GM19397 (cell line): ENCODE measurements around the gene GNAS.
A peak's percentile ranks its signal among the peaks of the same experiment; 100 is the strongest.

Experiments used
- ATAC-seq: cut with Tn5 transposase; IDR thresholded peaks from one replicate; pipeline ENCODE4 v1.9.1; 2021; ENCODE audit warnings: mild to moderate bottlenecking, moderate library complexity; ENCODE audit not compliant: unreplicated experiment

GNAS gene

DNA sequence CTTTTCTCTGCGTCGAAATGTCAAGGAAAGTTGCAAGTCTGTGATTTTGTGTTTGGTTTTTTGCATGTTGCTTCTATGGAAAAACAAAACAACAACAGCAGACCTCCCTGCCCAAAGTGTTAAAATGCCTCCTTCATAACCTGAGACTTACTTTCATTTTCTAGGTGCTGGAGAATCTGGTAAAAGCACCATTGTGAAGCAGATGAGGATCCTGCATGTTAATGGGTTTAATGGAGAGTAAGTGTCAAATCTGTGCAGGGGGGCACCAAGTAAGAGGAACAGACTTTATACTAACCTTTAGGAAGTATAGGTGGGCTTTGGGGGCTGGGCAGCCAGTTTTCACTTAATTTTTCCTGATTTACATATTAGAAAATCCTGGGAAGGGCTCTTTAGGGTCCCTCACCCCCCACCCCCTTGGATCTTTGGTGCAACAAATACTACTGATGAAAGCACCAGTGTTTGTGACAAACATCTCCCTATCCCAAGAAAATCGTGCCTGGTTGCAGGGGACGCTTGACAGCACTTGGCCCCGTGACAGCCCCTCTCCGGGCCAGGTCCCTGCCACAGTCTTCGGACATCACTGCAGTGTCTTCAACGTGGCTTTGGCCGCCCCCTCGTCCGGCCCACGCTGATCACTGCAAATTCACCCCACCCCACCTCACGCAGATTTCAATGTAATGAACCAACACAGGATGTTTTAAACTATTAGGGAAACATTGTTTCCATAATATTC, 43.1 kb downstream of the GNAS start:
- no peak for ATAC-seq

DNA sequence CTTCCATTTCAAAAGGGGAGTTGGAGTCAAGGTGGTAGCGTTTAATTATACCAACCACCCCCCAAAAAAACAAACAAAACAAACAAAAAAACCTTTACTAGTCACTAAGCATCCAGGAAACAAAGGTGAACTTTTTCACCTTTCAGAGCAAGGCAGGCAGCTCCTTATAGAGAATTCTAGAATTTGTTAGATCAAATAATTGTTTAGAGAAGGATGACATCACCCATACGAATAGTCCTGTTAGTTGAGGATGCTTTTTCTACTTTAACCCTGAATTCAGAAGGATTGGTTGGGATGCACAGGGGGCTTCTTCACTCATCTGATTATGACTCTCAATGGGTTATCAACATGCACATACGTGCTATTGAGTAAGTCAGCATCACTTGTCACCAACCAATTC, 44.3 kb downstream of the GNAS start:
- ATAC-seq = no peak

DNA sequence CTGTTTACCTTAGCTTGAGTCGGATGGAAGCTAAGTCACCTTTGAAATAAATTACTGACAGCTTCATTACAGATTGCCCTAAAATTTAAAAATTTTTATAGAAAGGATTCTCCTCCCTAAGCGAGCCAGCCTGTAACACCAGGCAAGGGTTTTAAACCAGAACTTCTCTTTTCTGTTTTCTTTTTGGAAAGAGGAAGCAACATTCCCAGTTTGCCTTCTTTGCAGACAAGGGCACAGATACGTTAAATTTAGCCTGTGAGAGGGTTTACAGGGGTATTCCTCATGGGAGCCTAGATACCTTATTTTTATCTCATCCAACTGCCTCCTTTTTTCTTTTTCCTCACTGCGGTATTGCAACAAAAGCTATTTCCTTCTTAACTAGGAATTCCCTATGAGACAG, 45.0 kb downstream of the GNAS start:
- no peak for ATAC-seq

DNA sequence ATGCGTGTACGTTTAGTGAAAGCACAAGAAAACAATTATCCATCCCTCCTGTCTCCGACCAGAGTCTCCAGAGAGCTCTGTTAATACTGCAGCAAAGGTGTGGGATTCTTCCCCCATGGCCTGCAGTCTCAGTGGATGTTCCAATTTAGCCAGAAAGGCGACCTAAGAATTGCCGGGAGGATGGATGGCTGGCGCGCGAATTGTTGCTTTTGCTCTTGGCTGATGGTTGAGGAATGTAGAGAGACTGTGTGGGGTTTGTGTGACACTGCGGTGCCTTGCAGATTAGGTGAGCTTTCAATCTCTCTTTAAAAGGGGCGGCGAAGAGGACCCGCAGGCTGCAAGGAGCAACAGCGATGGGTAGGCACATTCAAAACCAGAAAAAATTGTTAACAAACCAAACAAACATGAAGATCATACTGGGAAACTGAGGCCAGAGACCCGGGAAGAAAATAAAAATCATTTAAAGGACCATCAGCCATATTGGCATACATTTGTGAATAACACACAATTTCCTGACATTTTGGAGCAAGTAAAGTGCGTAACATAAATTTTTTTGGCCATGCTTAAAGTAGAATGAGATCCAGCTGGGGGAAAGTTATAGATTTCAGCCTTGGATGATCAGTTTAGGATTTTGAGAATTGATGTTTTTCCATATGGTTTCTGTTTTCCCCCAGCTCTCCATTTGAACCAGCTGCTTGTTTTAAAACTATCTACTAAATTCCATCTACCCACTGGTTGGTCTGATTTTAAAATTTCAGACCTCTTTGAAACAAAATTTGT, 46.3 kb downstream of the GNAS start:
- no peak for ATAC-seq

DNA sequence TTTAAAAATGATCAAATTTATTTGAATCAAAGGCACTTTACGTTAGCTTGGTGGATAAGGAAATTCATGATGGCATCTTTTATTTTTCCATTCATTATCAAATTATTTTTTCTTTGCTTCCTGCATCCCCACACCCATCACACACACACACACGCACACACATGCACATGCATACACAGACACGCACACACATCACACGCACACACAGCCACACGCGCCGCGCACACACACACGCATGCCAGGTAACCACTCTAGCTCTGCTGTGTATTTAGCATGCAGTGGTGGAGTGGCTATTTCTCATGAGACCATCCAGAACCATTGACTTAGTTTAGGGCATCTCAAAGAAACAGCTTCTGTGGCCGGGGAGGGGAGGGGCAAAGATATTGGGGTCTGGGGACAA, 47.0 kb downstream of the GNAS start:
- ATAC-seq = no peak

DNA sequence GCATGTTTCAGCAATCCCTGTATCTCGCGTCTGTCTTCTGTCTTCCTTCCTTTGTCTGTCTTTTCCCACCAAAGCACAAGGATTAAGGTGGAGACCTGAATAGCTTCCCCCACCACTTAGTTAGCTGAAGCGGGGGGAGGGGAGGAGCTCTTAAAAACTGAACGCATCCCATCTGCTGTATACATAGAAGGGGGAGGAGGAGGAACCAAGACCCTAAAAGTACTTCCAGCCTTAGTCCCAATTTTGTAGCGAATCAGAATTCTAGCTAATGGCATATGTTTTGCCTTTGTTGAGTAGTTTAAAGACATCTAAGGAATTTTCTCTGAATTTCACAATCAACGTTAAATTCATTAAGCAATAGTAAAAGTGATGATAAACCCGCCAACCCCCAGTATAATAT, 47.9 kb downstream of the GNAS start:
- no peak for ATAC-seq

DNA sequence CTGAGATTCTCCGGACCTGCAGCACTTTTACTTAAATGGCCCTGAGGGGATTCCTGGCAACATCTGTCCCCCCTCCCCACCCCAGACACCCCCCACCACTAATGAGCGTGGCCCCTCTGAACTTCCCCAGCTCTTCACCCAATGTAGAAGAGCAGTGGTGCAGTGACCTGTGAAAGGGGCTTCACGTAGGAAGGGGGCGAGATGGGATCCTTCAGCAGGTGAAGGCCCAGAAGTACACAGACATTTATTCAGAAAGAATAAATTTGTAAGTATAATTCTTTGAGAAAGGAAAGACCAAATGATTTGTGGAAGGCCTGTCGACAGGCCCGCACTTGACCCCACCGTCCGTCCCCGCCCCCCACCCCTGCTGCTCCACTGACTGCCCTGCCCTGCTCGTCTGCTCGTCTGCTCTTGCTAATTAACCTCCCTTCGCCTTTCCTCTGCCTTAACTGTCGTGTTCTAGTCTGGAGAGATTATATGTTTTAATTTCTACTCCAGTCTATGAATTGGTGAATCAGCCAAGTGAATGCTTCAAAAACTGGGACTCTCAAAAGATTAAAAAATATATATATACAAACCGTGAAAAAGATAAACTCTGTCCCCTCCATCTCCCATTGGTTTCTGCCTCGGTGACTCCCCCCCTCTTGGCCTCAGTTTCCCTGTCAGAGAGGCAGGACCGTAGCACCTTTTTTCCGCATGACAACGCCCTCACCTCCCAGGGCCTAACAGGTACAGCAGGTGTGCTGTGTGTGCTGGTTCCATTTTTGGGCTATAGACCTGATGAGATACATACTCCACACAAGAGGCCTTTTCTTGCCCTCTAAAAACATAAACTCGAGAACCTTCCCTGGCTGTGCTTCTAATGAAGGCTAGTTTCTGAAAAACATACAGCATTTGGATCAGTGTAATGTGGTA, 49.2 kb downstream of the GNAS start:
- no peak for ATAC-seq

DNA sequence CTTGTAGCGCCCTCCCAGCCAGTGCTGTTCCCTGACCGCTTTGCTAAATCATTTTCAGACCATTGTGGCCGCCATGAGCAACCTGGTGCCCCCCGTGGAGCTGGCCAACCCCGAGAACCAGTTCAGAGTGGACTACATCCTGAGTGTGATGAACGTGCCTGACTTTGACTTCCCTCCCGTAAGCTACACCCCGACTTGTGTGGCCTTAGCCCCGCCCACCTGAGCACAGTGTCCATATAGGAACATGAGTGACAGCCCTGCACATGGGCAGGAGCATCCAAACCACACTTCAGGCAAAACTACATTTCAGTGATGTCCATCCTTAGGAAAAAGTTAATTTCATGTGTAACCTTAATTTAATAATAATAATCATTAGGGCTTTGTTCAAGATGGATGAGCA, 51.1 kb downstream of the GNAS start:
- no peak for ATAC-seq

DNA sequence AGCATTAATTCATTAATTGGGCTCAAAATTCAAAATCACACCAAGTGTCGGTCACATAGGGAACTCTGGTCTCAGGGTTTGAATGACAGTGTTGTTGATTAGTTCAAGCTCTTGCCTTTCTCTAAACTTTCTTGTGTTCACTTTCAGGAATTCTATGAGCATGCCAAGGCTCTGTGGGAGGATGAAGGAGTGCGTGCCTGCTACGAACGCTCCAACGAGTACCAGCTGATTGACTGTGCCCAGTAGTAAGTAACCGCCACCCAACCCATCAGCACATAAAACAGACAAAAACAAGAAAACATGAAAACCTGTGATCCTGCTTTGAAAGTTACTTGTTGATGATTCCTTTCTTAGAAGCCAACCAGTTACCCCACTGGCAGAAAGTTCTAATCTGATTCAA, 52.7 kb downstream of the GNAS start:
- no peak for ATAC-seq

DNA sequence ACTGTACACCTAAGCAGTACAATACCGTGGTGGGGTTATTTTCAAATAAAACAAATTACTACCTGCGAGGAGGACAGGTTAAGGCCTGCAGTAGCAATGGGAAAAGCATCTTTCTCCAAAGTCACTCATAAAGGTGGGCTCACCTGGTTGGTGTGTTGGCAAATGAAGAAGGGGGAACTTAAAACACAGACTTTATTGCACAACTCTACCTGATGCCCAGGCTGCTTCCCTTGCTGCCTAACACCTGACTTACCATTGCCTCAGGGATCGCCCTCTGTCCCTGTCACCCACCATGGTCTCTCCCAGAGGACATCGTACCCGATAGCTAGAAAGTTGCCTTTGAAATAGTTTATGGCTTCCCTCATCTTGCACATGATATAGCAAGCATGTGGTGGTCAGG, 53.6 kb downstream of the GNAS start:
- no peak for ATAC-seq

DNA sequence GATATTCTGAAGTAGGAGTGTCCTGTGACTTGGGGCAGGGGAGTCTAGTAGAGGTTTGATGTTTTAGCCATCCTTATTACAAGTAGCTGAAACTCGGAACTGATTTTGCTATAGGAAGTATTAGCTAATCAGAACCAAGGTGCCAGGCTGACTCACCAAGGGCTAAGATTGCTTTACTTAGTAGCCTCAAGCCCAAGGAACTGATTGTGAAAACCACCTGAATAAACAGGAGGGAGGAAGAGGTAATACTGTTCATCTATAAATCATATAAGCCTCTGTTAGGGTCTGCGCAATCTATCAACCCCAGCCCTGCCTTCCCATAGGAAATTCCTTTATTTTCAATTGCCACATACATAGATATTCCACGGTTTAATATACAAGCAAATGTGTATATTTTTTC, 54.4 kb downstream of the GNAS start:
- ATAC-seq = no peak

DNA sequence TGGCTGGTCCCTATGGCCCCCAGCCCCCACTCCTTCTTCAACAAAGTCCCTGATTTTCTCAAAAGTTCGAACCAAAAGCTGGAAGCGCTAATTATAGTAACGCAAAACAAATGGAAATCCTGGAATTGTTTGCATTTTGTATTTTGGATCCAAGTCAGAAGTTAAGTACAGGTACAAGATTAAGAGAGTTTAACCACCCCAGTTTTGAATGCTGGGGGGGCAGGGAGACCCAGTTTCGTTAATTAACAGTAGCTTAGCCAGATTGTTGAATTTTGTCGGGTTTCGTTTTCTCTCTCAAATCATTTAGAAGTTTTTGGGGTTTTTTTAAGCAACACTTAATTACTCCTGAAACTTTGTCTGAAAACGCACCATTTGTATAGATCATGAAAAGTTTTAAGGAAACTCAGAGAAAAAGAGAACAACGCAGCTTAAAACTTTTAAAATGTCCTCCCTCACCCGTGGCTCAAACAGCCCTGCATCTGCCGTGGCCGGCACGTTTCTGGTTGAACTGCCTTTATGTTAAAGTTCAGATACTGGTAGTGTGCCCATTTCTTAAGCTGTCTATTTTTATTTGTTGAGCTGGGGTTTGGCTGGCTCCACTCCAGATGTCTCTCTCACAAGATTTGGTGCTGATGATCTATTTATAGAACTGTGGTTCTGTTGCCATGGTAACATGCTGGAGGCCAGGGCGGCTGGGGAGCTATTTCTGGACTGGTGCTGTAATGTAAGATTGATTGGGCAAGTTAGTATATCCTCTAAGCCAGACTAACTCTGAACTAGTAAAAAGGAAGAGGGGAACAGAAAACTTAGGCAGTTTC, 55.0 kb downstream of the GNAS start:
- peak; percentile 85 for ATAC-seq

DNA sequence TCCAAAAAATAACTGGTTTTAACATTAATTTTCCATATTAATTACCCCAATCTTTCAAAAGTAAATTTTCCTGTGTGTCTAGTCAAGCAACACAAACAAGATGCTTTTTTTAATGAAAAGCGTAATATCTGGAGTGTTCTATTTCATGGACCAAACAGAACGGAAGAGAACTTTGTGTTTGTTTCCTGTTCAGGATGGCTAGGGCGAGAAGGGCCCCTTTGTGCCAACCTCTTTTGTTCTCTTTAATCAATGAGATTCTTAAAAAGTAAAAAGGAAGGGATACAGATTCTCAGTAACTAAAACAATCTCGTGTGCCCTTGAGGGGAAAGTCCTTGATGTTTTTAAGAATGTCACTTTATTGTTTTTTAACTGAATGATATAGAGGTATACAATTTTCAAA, 55.7 kb downstream of the GNAS start:
- no peak for ATAC-seq

DNA sequence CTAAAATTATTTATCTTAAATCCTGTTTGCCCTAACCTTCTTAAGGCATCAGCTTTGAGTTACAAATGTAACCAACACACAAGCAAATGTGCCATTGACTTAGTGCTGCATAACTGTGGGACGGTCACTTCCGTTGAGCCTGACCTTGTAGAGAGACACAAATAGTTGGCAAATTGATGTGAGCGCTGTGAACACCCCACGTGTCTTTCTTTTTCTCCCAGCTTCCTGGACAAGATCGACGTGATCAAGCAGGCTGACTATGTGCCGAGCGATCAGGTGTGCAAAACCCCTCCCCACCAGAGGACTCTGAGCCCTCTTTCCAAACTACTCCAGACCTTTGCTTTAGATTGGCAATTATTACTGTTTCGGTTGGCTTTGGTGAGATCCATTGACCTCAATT, 56.4 kb downstream of the GNAS start:
- ATAC-seq = no peak

DNA sequence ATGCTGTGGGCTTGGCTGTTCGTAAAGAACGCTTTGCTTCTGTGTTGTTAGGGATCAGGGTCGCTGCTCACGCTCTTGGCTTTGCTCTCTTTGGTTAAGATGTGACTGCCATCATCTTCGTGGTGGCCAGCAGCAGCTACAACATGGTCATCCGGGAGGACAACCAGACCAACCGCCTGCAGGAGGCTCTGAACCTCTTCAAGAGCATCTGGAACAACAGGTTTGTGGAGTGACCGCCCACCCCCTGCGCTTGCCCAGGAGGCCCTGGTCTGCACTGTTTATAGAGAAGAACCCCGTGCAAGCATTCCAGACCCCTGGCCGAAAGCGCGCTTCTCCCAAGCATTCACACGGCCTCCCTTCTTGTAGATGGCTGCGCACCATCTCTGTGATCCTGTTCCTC, 57.1 kb downstream of the GNAS start:
- no peak for ATAC-seq

DNA sequence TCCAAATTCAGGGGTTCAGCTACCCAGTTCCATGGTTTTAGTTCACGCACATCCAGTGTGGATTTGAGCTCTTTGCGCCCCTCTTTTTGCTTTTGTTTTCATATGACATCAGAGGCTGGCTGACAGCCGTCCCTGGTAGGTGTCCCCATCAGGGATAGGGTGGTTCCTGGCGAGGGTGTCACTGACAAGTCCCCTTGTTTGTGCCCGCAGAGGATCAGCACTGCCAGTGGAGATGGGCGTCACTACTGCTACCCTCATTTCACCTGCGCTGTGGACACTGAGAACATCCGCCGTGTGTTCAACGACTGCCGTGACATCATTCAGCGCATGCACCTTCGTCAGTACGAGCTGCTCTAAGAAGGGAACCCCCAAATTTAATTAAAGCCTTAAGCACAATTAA, 58.0 kb downstream of the GNAS start:
- ATAC-seq = no peak

DNA sequence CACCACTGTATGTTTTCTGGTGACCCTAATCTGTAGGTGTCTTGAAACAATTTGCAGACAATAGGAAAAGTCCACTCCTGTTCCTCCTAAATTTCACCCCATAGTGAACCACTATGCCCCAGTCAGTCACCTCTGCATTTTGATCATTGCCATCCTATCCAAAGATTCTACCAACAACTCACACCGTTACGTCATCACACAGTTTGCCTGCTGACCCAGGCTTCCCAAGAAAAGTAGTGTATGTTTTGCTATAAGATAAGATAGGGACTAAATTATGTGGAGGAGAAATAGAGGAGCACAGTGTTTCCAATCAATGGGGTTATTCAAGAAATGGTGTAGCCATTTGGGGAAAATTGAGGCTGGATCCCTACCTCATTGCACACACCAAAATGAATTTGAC, 58.8 kb downstream of the GNAS start:
- ATAC-seq = no peak

DNA sequence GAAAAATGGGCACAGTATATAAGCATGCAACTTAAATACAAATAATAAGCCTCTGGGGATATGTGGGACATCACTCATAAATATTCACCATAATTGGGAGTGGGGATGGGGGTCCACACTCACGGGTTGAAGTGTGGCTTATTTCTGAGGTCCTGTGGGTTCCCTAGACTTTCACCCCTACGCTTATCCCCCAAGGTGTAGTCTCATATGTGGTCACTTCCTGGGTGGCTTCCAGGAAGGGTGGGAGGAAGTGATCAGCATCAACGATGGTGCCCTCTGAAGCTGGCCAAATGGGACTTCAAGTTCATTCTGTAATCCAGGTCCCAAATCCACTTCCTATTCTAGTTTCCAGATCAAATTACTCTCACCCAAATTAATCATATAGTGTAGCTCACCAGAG, 59.5 kb downstream of the GNAS start:
- ATAC-seq = no peak

DNA sequence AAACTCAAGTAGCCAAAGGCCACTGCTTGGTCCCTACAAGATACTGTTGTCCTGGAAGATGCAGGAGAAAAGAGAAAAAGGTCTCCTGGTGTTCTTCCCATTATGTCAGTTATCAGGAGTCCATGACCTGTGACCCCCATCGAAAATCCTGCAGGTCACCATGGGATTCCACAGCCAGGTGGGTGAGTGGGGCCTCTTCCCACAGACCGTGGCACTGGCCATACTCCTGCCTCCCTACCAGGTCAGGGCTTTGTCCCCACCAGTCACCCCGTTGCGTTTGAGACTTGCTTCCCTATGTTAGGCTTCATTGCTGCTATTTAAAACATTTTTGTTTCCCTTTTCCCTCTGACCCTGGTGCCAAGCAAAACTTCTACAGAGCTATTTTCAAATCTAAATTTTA, 60.6 kb downstream of the GNAS start:
- no peak for ATAC-seq

DNA sequence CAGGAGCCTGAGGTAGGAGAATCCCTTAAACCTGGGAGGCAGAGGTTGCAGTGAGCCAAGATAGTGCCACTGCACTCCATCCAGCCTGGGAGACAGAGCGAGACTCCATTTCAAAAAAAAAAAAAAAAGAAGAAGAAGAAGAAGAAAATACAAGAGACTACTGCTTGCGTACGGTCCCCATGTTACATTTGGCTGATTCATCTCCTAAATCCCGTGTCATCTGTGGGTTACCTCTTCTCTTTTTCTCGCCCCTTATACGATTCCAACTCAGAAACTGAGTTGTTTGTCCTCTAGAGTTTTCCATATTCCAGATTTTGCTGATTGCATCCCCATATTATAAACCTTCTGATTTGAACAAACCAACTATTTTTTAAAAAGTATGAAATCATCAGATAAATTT, 66.1 kb downstream of the GNAS start:
- no peak for ATAC-seq

DNA sequence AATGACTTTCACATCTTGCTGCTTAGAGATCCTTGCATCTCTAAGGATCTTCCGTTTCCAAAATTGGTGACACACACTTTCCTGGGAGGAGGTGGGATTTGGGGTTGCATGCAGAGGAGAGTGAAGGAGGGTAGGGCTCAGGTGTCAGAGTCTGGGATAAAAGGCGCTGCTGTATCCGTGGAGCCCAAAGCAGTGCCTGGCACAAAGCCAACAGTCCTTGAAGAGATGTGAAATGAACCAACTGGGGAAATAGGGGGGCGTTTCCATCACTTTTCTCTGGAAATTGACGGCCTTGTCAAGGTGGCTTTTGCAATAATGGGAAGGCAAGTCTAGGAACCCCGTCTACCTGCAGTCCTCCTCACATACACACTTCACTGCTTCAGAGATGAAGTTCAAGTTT, 69.0 kb downstream of the GNAS start:
- no peak for ATAC-seq
